H9 (cell line): ENCODE data around the gene SLC15A3. TPM values are rescaled to one million over a fixed set of nuclear protein-coding genes. Genes with fewer than 3 reads are reported as not detected.

ENCODE experiments used
- DNase-seq: peaks from one replicate; pipeline ENCODE4 v3.0.0-alpha.2; 2017
- H2AFZ ChIP-seq: one replicate; pipeline ENCODE4 v1.6.1; 2013; ENCODE audit warnings: mild to moderate bottlenecking, low read length, control low read depth, moderate library complexity
- H2AK5ac ChIP-seq: 2 replicates; pipeline ENCODE4 v1.6.1; 2013; ENCODE audit warnings: low read length, control low read depth, mixed read lengths; ENCODE audit not compliant: insufficient read length
- H2BK120ac ChIP-seq: one replicate; pipeline ENCODE4 v1.6.1; 2013; ENCODE audit warnings: low read depth, mild to moderate bottlenecking, low read length, control low read depth, inconsistent platforms; ENCODE audit not compliant: poor library complexity, severe bottlenecking
- H2BK12ac ChIP-seq: 2 replicates; pipeline ENCODE4 v1.6.1; 2013; ENCODE audit warnings: low read length, control low read depth, mixed read lengths, low read depth; ENCODE audit not compliant: insufficient read length
- H2BK15ac ChIP-seq: 2 replicates; pipeline ENCODE4 v1.6.1; 2013; ENCODE audit warnings: low read depth, low read length, control low read depth
- H2BK20ac ChIP-seq: one replicate; pipeline ENCODE4 v1.6.1; 2013; ENCODE audit warnings: low read depth, mild to moderate bottlenecking, low read length, control low read depth, inconsistent platforms; ENCODE audit not compliant: poor library complexity, severe bottlenecking
- H2BK5ac ChIP-seq: 2 replicates; pipeline ENCODE4 v1.6.1; 2013; ENCODE audit warnings: low read length, control low read depth, mixed read lengths; ENCODE audit not compliant: insufficient read length
- H3K14ac ChIP-seq: 2 replicates; pipeline ENCODE4 v1.6.1; 2013; ENCODE audit warnings: low read length, control low read depth; ENCODE audit not compliant: insufficient read depth
- H3K18ac ChIP-seq: 2 replicates; pipeline ENCODE4 v1.6.1; 2013; ENCODE audit warnings: low read depth, mild to moderate bottlenecking, mixed read lengths, low read length, control low read depth; ENCODE audit not compliant: insufficient read length
- H3K23ac ChIP-seq: 2 replicates; pipeline ENCODE4 v1.6.1; 2013; ENCODE audit warnings: low read length, control low read depth, mixed read lengths, low read depth; ENCODE audit not compliant: insufficient read length
- H3K23me2 ChIP-seq: 2 replicates; pipeline ENCODE4 v1.6.1; 2013; ENCODE audit warnings: low read depth, mild to moderate bottlenecking, mixed read lengths, low read length, control low read depth; ENCODE audit not compliant: insufficient read length, poor library complexity, severe bottlenecking
- H3K27ac ChIP-seq: 2 replicates; pipeline ENCODE4 v1.5.1; 2013; ENCODE audit warnings: low read length, control low read depth, mixed read lengths, low read depth; ENCODE audit not compliant: insufficient read length
- H3K27me3 ChIP-seq: 2 replicates; pipeline ENCODE4 v1.6.1; 2013; ENCODE audit warnings: low read length, control low read depth, inconsistent platforms; ENCODE audit not compliant: insufficient read depth
- H3K4ac ChIP-seq: 2 replicates; pipeline ENCODE4 v1.6.1; 2013; ENCODE audit warnings: low read depth, mild to moderate bottlenecking, control low read depth, inconsistent platforms, low read length, moderate library complexity
- H3K4me1 ChIP-seq: 2 replicates; pipeline ENCODE4 v1.6.1; 2013; ENCODE audit warnings: low read length, control low read depth, inconsistent platforms; ENCODE audit not compliant: insufficient read depth
- H3K4me2 ChIP-seq: 2 replicates; pipeline ENCODE4 v1.6.1; 2013; ENCODE audit warnings: low read length, control low read depth, mixed read lengths; ENCODE audit not compliant: insufficient read length, insufficient read depth
- H3K56ac ChIP-seq: 2 replicates; pipeline ENCODE4 v1.6.1; 2013; ENCODE audit warnings: low read depth, mild to moderate bottlenecking, mixed read lengths, low read length, control low read depth; ENCODE audit not compliant: insufficient read length
- H3K79me1 ChIP-seq: 2 replicates; pipeline ENCODE4 v1.6.1; 2013; ENCODE audit warnings: low read depth, mild to moderate bottlenecking, moderate library complexity, low read length, control low read depth, inconsistent platforms; ENCODE audit not compliant: insufficient read depth, poor library complexity, severe bottlenecking
- H3K79me2 ChIP-seq: 2 replicates; pipeline ENCODE4 v1.6.1; 2013; ENCODE audit warnings: low read length, control low read depth, inconsistent platforms; ENCODE audit not compliant: insufficient read depth
- H3K9ac ChIP-seq: 2 replicates; pipeline ENCODE4 v1.6.1; 2013; ENCODE audit warnings: low read length, control low read depth, mixed read lengths; ENCODE audit not compliant: insufficient read length; ENCODE audit errors: extremely low read depth
- H3K9me3 ChIP-seq: one replicate; pipeline ENCODE4 v1.6.1; 2013; ENCODE audit warnings: low read depth, low read length, inconsistent platforms; ENCODE audit not compliant: control insufficient read depth
- H3T11ph ChIP-seq: one replicate; pipeline ENCODE4 v1.6.1; 2013; ENCODE audit warnings: mild to moderate bottlenecking, low read length, control low read depth, inconsistent platforms
- H4K20me1 ChIP-seq: one replicate; pipeline ENCODE4 v1.6.1; 2013; ENCODE audit not compliant: control insufficient read depth, insufficient read length, insufficient read depth
- H4K5ac ChIP-seq: 2 replicates; pipeline ENCODE4 v1.6.1; 2013; ENCODE audit warnings: low read depth, mild to moderate bottlenecking, mixed read lengths, low read length, control low read depth; ENCODE audit not compliant: insufficient read length
- H4K8ac ChIP-seq: replicated peaks from 2 replicates; pipeline ENCODE4 v1.6.1; 2013; ENCODE audit warnings: low read length, control low read depth, mixed read lengths, low read depth; ENCODE audit not compliant: insufficient read length
- H4K91ac ChIP-seq: 2 replicates; pipeline ENCODE4 v1.6.1; 2013; ENCODE audit warnings: low read depth, mild to moderate bottlenecking, moderate library complexity, mixed read lengths, low read length, control low read depth; ENCODE audit not compliant: insufficient read length
- H3K27ac Mint-ChIP-seq, 3 experiments: 2 replicates in 2 of 3; 3 replicates in 1 of 3; pipeline ENCODE4 v1.8.0; 2020 to 2021; ENCODE audit warnings: mixed read lengths in 3 of 3, mild to moderate bottlenecking in 1 of 3, moderate library complexity in 1 of 3
- H3K27me3 Mint-ChIP-seq: 2 replicates; pipeline ENCODE4 v1.8.0; 2021; ENCODE audit warnings: low read depth, mild to moderate bottlenecking, moderate library complexity, mixed read lengths
- H3K36me3 Mint-ChIP-seq, 3 experiments: 2 replicates in 2 of 3; 3 replicates in 1 of 3; pipeline ENCODE4 v1.8.0; 2020 to 2021; ENCODE audit warnings: low read depth in 3 of 3, mixed read lengths in 3 of 3; ENCODE audit not compliant: insufficient read depth in 1 of 3
- H3K4me1 Mint-ChIP-seq, 2 experiments: 2 replicates each; pipeline ENCODE4 v1.8.0; 2020; ENCODE audit warnings: mixed read lengths in 2 of 2
- H3K4me3 Mint-ChIP-seq, 2 experiments: 2 replicates in 1 of 2; 3 replicates in 1 of 2; pipeline ENCODE4 v1.8.0; 2020 to 2021; ENCODE audit warnings: mild to moderate bottlenecking in 2 of 2, mixed read lengths in 2 of 2, moderate library complexity in 1 of 2
- H3K9me3 Mint-ChIP-seq, 2 experiments: 2 replicates in 1 of 2; 3 replicates in 1 of 2; pipeline ENCODE4 v1.8.0; 2020; ENCODE audit warnings: mild to moderate bottlenecking in 2 of 2, mixed read lengths in 2 of 2, moderate library complexity in 1 of 2
- CTCF ChIP-seq: fragments of 200-600 bp; sonication (generic); conservative IDR thresholded peaks from 3 replicates; pipeline ENCODE4 v1.8.0; 2021; ENCODE audit warnings: antibody characterized with exemption, mild to moderate bottlenecking
- WGBS: extraction: QIAGEN DNeasy Blood & Tissue Kit; methylation state at CpG from one replicate; pipeline ENCODE4 v1.1.7; 2013; ENCODE audit warnings: missing lambda C conversion rate, low lambda C conversion rate, mixed read lengths; ENCODE audit not compliant: insufficient read length; ENCODE audit errors: extremely low coverage; 5-methylcytosine and 5-hydroxymethylcytosine counted together
- total RNA-seq: library from RNA; stranded (reverse); gene quantifications from 2 replicates; pipeline ENCODE4 v1.2.1, GENCODE V29; 2021

The SLC15A3 gene
- total RNA-seq, 1 experiment from 2014 or later = 7.0 TPM

- Histone ChIP-seq H2AFZ (no peak overlapping the region), H4K91ac (no peak overlapping the region), H2BK15ac (no peak overlapping the region), H4K20me1 (no peaks in the 10 kb centered on the region), H3K79me2 (peaks cover 16% of the 10 kb centered on the region; the same call in 1 of the 2 replicates), H2BK20ac (no peak overlapping the region), H3K27me3 (no peaks in the 10 kb centered on the region; the same call in 1 of the 2 replicates), H4K5ac (no peak overlapping the region), H3K4ac (no peak overlapping the region), H3K27ac (no peak overlapping the region), H3K23me2 (peaks cover 9% of the 10 kb centered on the region), H3K4me1 (peaks cover 3% of the 10 kb centered on the region; the same call in 1 of the 2 replicates), H3K23ac (no peak overlapping the region), H3K4me2 (no peak overlapping the region), H2AK5ac (no peak overlapping the region), H3T11ph (no peak overlapping the region), H3K9me3 (no peaks in the 10 kb centered on the region), H3K9ac (no peak overlapping the region), H2BK120ac (no peak overlapping the region), H2BK12ac (no peak overlapping the region), H3K56ac (no peak overlapping the region), H2BK5ac (no peak overlapping the region), H3K14ac (no peak overlapping the region), H3K18ac (no peak overlapping the region), H3K79me1 (peaks cover 5% of the 10 kb centered on the region), H4K8ac (no peak overlapping the region)
- WGBS = no CpG with 5 or more reads among the region's 1 CpG
- H3K9me3 Mint-ChIP-seq = peaks cover 3 to 5% of the 10 kb centered on the region in 2 experiments; a peak in 4 of 5 replicates
- DNase-seq = no peak
- H3K27ac Mint-ChIP-seq = no peak overlapping the region
- peaks cover 44% of the 10 kb centered on the region for H3K27me3 Mint-ChIP-seq
- H3K4me3 Mint-ChIP-seq = no peak overlapping the region
- H3K4me1 Mint-ChIP-seq = peaks cover 22 to 33% of the 10 kb centered on the region in 2 experiments
- TF ChIP-seq CTCF = no peak
- no peaks in the 10 kb centered on the region; a peak in 1 of 7 replicates for H3K36me3 Mint-ChIP-seq
Measured at GRCh38 chr11:60908803-60909202, 43.2 kb downstream of the SLC15A3 start.
